Nephron progenitor cell (in vitro differentiated cells): Measurements from ENCODE around the gene STARD10.

Experiments
- DNase-seq: peaks from one replicate; pipeline ENCODE4 v3.0.0; 2021
- H3K27ac Mint-ChIP-seq: 2 replicates; pipeline ENCODE4 v1.8.0; 2021; ENCODE audit warnings: mild to moderate bottlenecking, moderate library complexity, mixed read lengths
- H3K27me3 Mint-ChIP-seq: 2 replicates; pipeline ENCODE4 v1.8.0; 2021; ENCODE audit warnings: mild to moderate bottlenecking, low read depth, mixed read lengths; ENCODE audit not compliant: poor library complexity
- H3K36me3 Mint-ChIP-seq: 2 replicates; pipeline ENCODE4 v1.8.0; 2021; ENCODE audit warnings: low read depth, mixed read lengths
- H3K4me1 Mint-ChIP-seq: 2 replicates; pipeline ENCODE4 v1.8.0; 2021; ENCODE audit warnings: mixed read lengths
- H3K4me3 Mint-ChIP-seq: 2 replicates; pipeline ENCODE4 v1.8.0; 2021; ENCODE audit warnings: mild to moderate bottlenecking, moderate library complexity, mixed read lengths
- H3K9me3 Mint-ChIP-seq: 2 replicates; pipeline ENCODE4 v1.8.0; 2021; ENCODE audit warnings: mild to moderate bottlenecking, moderate library complexity, mixed read lengths
- CTCF ChIP-seq: fragments of 200-600 bp; sonication (generic); IDR thresholded peaks from 2 replicates; pipeline ENCODE4 v1.5.0; 2021; ENCODE audit warnings: antibody characterized with exemption

STARD10 gene

GRCh38 chr11:72745925-72746550, 47.8 kb downstream of the STARD10 start:
- Mint-ChIP-seq H3K27me3 (no peaks in the 10 kb centered on the region), H3K27ac (no peak overlapping the region), H3K36me3 (no peaks in the 10 kb centered on the region), H3K9me3 (no peaks in the 10 kb centered on the region), H3K4me1 (peaks cover 47% of the 10 kb centered on the region), H3K4me3 (no peak overlapping the region)
- TF ChIP-seq CTCF, result no peak
- no peak for DNase-seq

- DNase-seq, result no peak
- H3K9me3 Mint-ChIP-seq, result no peaks in the 10 kb centered on the region
- no peak for TF ChIP-seq CTCF
- H3K27me3 Mint-ChIP-seq, result no peaks in the 10 kb centered on the region
- H3K27ac Mint-ChIP-seq, result no peak overlapping the region
- H3K4me3 Mint-ChIP-seq, result no peak overlapping the region
- H3K4me1 Mint-ChIP-seq, result peaks cover 47% of the 10 kb centered on the region
- no peaks in the 10 kb centered on the region for H3K36me3 Mint-ChIP-seq
Measured at GRCh38 chr11:72745511-72745910, 48.3 kb downstream of the STARD10 start.

- DNase-seq, result no peak
- Mint-ChIP-seq H3K4me1 (peaks cover 48% of the 10 kb centered on the region), H3K4me3 (no peak overlapping the region), H3K27ac (peak overlapping the region; percentile 55), H3K27me3 (no peaks in the 10 kb centered on the region), H3K9me3 (no peaks in the 10 kb centered on the region), H3K36me3 (no peaks in the 10 kb centered on the region)
- TF ChIP-seq CTCF, result no peak
Measured at GRCh38 chr11:72744474-72744873, 49.4 kb downstream of the STARD10 start.

GRCh38 chr11:72743321-72744221, 50.3 kb downstream of the STARD10 start:
- no peak for DNase-seq
- Mint-ChIP-seq H3K4me3 (no peak overlapping the region), H3K9me3 (no peaks in the 10 kb centered on the region), H3K36me3 (no peaks in the 10 kb centered on the region), H3K4me1 (peaks cover 48% of the 10 kb centered on the region), H3K27ac (peak overlapping the region; percentile 90), H3K27me3 (no peaks in the 10 kb centered on the region)
- TF ChIP-seq CTCF, result no peak

- DNase-seq, result no peak
- Mint-ChIP-seq H3K36me3 (no peaks in the 10 kb centered on the region), H3K27ac (peak overlapping the region; percentile 84), H3K4me3 (no peak overlapping the region), H3K4me1 (peaks cover 48% of the 10 kb centered on the region), H3K27me3 (no peaks in the 10 kb centered on the region), H3K9me3 (no peaks in the 10 kb centered on the region)
- no peak for TF ChIP-seq CTCF
Measured at GRCh38 chr11:72742513-72743320, 51.1 kb downstream of the STARD10 start.
